IPS-NIHi7 (cell line): Measurements from ENCODE around the gene MARCKSL1.
"Not testable (repeated sequence)": the region's sequence is repeated elsewhere in the genome, so short reads cannot be mapped to it uniquely, and the experiment has no call there.

ENCODE experiments used
- DNase-seq: peaks from one replicate; pipeline ENCODE4 v3.0.0; 2012; ENCODE audit warnings: mixed read lengths; ENCODE audit errors: extremely low spot score

The MARCKSL1 gene

DNA sequence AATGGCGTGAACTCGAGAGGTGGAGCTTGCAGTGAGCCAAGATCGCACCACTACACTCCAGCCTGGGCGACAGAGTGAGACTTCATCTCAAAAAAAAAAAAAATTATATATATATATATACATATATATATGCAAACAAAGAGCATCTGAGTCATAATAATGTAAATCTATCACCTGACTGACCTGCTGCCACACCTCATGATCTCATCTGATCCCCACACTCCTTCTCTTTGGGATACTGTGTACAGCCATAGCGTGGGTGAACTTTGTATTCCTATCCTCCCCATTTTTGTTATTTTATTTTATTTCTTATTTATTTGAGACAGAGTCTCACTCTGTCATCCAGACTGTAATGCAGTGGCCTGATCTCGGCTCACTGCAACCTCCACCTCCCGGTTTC is 46.8 kb downstream of the MARCKSL1 start:
- no peak for DNase-seq

DNA sequence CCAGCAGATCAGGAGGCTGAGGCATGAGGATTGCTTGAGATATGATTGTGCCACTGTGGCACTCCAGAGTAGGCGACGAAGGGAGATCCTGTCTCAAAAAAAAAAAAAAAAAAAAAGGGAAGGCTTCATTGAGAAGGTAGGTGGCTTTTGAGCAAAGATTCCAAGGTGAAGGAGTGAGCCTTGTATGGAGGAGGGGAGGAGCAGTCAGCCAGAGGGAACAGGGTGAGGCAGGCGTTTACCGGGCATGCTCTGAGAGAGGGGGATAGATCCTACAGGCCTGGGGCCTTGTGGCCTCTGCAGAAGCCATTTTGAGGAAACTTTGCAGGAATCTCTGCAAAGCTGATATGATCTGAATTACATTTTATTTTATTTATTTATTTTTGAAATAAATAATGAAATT is 49.3 kb downstream of the MARCKSL1 start:
- peak; percentile 48 for DNase-seq

DNA sequence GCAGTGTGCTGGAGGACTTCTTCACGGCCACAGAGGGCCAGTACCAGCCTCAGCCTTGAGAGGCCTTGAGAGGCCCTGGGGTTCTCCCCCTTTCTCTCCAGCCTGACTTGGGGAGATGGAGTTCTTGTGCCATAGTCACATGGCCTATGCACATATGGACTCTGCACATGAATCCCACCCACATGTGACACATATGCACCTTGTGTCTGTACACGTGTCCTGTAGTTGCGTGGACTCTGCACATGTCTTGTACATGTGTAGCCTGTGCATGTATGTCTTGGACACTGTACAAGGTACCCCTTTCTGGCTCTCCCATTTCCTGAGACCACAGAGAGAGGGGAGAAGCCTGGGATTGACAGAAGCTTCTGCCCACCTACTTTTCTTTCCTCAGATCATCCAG is 50.4 kb downstream of the MARCKSL1 start:
- no peak for DNase-seq

DNA sequence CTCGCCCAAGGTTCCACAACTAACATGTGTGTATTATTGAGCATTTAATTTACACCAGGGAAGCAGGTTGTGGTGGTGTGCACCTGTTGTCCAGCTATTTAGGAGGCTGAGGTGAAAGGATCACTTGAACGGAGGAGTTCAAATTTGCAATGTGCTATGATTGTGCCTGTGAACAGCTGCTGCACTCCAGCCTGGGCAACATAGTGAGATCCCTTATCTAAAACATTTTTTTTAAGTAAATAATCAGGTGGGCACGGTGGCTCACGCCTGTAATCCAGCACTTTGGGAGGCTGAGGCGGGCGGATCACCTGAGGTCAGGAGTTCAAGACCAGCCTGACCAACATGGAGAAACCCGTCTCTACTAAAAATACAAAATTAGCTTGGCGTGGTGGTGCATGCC is 51.3 kb downstream of the MARCKSL1 start:
- not testable (repeated sequence) for DNase-seq
